ENCODE data around the gene TELO2.

DNA sequence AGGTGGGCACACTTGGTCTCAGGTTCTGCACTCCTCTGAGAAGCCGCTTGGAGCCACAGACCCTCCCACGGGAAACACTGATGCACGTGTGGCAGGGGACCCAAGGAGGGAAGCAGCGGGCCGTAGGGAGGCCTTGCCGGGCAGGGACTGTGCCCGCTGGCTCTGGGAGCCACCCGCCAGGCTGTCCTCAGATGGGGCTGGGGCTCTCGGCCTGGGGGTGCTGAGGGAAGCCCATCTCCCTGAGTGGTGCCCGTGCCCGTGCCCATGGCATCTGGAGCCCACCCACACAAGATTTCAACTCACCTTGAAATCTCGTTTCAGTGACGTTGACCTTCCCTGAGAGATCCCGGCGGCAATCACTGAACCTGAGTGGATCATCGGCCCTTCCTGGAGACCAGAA lies 36.2 kb upstream of the TELO2 start:
- no peak for TF ChIP-seq CTCF (IDR thresholded peaks at IDR 0.05)
- no peak for TF ChIP-seq POLR2A (IDR thresholded peaks at IDR 0.05)
- TF ChIP-seq EP300 (IDR thresholded peaks at IDR 0.05), result no peak
